Stimulated activated CD8-positive, alpha-beta memory T cell treated with anti-CD3 and anti-CD28 coated beads, Interleukin-4, amount 100 ng/mL, for 24 hours (primary cell): ENCODE measurements around the gene STAMBP.
A peak's percentile ranks its signal among the peaks of the same experiment; 100 is the strongest.
"Not testable (repeated sequence)": the region's sequence is repeated elsewhere in the genome, so short reads cannot be mapped to it uniquely, and the experiment has no call there.

Experiments
- DNase-seq: peaks from one replicate; pipeline ENCODE4 v3.0.0-alpha.2; 2020; ENCODE audit warnings: low read depth

The STAMBP gene

DNA sequence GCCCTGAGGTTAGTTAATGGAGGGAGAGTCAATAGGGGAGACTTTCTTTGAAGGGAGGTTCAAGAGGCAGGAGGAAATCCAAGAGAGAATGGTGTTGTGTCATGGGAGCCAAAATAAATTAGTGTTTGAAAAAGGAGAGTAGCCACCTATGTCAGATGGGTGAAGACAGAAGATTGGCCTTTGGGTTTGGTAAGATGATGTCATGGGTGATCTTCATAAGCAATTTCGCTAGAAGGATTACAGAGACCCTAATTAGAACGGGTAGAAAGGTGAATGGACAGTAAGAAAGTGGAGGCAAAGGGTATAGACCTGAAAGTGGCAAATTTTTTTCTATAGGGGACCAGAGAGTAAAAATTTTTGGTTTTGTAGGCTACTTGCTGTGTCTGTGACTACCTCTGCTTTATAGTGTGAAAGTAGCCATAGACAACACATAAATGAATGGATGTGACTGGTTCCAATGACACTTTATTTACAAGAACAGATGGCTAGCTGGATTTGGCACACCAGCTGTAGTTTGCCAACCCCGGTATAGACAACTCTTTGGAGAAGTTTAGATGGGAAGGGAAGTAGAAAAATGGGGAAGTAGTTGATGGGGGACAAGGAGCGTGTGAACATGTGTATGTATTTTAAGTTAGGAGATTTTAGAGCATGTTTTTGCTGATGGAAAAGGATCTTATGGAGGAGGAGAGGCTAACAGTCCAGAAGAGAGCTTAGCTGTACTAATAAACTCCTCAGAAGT is 9.3 kb downstream of the STAMBP start:
- no peak for DNase-seq

- no peak for DNase-seq
Observed at GRCh38 chr2:73838889-73839534, 10.3 kb downstream of the STAMBP start.

- DNase-seq: no peak
Observed at GRCh38 chr2:73839653-73840411, 11.1 kb downstream of the STAMBP start.

- no peak for DNase-seq
Observed at GRCh38 chr2:73841912-73842738, 13.4 kb downstream of the STAMBP start.

GRCh38 chr2:73842739-73843019 is 13.9 kb downstream of the STAMBP start:
- no peak for DNase-seq

GRCh38 chr2:73844087-73844486 is 15.3 kb downstream of the STAMBP start:
- DNase-seq: no peak

DNA sequence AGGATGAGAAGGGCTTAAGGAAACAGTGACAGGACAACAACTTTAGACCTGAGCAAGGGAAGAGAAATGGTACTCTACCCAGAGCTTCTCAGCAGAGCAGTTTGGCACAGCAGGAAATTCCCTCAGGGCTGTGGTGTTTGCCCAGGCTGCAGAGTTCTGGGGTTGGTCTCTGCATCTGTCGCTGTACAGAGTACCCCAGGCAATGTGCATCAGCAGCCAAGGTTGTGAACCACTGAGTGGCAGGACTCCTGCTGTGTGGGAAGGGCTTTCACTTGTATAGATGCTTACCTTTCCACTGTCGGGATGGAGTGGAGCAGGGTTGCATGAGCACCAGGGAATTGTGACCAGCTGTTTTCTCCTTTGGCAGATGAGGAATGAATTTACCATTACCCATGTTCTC is 21.2 kb downstream of the STAMBP start:
- DNase-seq: no peak

DNA sequence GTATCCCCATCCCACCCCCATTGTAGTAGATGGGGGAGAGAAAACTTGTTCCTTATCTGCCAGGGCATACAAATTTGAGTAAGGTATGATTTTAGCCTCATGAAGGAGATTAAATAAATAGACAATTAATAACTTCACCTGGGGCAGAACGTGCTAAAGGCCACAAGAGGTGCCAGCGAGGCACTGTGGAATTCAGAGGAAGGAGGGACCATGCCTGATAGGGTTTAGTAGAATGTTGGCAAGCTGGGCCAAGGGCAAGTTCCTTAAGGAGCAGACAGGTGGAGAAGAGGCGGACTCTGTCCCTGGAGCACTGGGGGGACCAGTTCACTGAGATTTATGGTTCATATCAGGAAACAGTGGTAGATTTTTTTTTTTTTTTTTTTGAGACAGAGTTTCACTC is 22.5 kb downstream of the STAMBP start:
- DNase-seq: no peak

DNA sequence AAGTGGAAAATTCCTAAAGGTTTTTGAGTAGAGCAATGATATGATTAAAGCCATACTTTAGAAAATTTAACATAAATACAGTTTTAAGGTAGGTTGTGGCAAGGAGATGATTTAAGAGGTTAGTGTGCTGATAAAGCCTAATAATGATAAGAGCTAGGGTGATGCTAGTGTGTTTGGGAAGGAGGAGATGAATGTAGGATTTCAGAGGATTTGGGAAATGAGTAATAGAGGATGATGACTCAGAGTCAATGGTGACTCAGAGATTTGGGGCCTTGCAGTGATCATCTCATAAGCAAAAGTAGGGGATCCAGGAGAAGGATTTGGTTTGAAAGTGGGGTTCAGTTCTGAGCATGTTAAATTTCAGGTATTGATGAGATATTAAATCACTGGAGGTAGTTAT is 23.3 kb downstream of the STAMBP start:
- DNase-seq: no peak

DNA sequence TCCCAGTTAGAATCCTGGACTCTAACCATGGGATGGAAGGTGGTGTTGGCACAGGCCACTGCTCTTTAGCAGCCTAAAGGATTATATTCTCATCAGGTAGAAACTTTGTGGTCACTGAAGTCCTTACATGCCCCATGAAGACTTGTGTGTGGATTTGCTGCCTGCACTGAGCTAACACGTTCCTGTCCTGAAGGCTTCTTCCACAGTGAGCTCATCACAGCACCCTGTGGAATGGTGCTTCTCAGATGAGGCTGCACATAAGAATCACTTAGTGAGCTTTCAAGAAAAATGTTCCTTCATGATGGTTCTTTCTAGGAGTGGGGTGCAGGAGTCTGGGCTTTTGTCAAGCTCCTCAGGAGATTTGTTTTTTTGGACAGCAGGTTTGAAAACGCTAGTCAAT is 26.8 kb downstream of the STAMBP start:
- no peak for DNase-seq

DNA sequence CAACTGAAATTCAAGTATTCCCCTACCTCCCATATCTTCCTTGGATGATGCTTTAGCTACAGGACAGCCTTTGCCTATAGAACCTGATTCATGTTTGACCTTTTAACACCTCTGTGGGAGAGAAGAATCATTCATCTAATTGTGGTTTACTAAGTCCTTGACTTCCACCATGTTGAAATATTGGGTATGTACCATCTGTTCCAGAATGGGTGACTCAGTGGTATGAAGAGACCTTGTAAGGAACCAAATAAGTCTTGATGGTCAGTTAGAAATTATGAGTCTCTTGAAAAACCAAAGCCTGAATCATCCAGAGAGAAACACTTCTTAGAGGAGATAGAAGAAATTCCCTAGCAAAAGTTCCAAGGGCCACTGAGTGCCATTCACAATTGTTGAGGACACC is 27.5 kb downstream of the STAMBP start:
- no peak for DNase-seq

GRCh38 chr2:73859721-73860586 is 31.2 kb downstream of the STAMBP start:
- peak; percentile 8 for DNase-seq

DNA sequence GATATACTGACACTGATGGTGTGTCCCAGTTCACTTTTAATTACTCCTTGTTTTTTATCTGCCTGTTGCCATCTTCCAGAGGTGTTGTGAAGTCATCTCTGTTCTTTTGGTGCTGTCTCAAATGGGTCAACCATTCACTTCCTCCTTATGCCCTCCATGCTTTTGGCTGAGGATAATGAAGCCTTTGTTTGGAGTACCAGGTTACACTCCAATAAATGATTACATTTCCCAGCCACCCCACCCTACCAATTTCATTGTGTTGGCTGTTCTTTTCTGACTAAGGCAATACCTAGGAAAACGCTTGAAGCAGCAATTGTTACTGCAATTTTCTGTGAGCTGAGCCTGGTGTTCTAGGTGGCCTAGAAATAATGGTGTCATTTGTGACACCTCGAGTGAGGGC is 34.2 kb downstream of the STAMBP start:
- no peak for DNase-seq

GRCh38 chr2:73868204-73868978 is 39.6 kb downstream of the STAMBP start:
- DNase-seq: no peak

DNA sequence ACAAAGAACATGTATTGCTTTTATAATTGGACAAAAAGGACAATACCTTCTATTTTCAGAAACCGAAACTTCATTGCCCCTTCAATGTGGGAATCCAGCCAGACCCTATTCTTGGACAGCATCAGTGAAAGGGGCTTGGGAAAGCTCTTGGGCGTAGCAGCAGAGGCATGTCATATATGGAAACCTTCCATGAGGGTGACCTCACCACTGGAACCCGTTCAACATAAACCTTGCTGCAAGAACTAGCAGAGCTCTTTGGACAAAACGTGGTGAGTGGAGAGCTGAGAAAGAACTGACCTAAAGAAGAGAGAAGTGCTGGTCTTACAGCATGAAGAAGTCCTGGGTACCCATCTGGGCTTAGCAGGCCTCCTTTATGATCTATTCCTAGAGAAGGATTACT is 41.3 kb downstream of the STAMBP start:
- DNase-seq: no peak

DNA sequence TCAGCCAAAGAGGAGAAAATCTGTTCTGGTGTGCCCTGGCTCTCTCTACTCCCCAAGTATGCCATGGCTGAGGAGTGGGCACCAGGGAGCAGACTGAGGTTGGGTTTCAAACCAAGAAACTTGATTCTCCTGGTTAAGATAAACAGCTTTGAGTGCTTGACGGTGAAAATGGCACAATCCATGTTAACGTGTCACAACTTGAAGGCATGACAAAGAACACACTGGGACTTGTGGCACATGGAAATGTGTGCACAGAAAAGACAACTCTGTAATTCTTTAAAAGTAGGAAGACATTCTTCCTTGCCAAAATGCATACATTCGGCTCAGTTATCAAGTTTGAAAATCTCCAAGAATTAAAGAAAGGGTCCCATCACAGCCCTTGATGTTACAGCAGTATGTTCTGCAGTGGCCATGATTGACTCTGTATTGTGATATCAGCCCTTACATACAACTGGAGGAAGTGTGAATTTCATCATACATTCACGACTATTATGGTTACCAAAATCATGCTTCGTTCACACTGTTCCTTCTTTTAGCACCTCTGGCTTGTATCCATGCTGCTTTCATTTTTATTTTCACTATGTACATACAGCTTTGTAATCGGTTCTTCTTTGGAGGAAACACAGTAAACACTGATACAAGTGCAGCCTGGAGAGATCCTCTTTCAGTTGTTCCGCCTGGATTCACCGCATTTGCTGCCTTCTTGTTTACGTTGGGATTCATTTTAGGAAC is 48.5 kb downstream of the STAMBP start:
- no peak for DNase-seq

DNA sequence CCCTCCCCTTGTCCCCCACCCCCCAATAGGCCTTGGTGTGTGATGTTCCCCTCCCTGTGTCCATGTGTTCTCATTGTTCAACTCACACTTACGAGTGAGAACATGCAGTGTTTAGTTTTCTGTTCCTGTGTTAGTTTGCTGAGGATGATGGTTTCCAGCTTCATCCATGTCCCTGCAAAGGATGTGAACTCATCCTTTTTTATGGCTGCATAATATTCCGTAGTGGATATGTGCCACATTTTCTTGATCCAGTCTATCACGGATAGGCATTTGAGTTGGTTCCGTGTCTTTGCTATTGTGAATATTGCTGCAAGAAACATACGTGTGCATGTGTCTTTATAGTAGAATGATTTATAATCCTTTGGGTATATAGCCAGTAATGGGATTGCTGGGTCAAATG is 49.2 kb downstream of the STAMBP start:
- not testable (repeated sequence) for DNase-seq

DNA sequence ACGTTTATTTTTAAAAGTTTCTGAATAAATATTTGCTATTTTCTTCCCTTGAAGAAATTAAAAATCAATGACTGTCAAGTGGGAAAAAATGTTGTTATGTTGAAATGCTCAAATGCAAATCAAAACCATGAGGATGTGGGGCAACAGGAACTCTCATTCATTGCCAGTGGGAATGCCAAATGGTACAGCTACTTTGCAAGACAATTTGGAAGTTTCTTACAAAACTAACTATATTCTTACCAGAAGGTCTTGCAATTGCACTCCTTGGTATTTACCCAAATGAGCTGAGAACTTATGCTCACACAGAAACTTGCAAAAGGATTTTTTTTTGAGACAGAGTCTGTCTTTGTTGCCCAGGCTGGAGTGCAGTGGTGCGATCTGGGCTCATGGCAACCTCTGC is 56.6 kb downstream of the STAMBP start:
- no peak for DNase-seq

DNA sequence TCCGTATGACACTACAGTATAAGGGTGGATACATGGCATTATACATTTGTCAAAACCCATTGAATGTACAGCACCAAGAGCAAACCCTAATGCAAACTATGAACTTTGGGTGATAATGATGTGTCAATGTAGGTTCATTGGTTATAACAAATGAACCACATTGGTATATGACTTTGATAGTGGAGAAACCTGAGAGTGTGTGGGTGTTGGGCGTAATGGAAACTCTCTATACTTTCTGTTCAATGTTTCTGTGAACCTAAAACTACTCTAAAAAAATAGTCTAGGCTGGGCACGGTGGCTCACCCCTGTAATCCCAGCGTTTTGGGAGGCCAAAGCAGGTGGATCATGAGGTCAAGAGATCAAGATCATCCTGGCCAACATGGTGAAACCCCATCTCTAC is 57.6 kb downstream of the STAMBP start:
- peak; percentile 17 for DNase-seq
